HepG2 (cell line): ENCODE data around the gene SMAP2. TPM values are rescaled to one million over a fixed set of nuclear protein-coding genes. Genes with fewer than 3 reads are reported as not detected.

Source experiments
- ARNT ChIP-seq: fragments of 450-650 bp; IDR thresholded peaks from 2 replicates; pipeline ENCODE4 v1.6.1; 2017
- ISL2 ChIP-seq: sonication (generic); formaldehyde crosslinking; IDR thresholded peaks from 2 replicates; pipeline ENCODE4 v1.5.0; 2020; ENCODE audit warnings: missing genetic modification reagents
- JDP2 ChIP-seq: sonication (generic); formaldehyde crosslinking; IDR thresholded peaks from 2 replicates; pipeline ENCODE4 v1.8.1; 2022; ENCODE audit warnings: missing genetic modification reagents, borderline replicate concordance
- MAFK ChIP-seq, 2 experiments: IDR thresholded peaks in 1 of 2; conservative IDR thresholded peaks in 1 of 2; 2 replicates each; pipeline ENCODE4 v1.6.1; 2011; ENCODE audit warnings: improper control_type of control experiment in 2 of 2, low read length in 2 of 2
- MEIS2 ChIP-seq: sonication (generic); formaldehyde crosslinking; IDR thresholded peaks from 2 replicates; pipeline ENCODE4 v1.9.0; 2021; ENCODE audit warnings: mild to moderate bottlenecking, missing genetic modification reagents
- NONO ChIP-seq, 2 experiments: fragments of 450-650 bp in 1 of 2; sonication (generic) in 1 of 2; formaldehyde crosslinking in 1 of 2; IDR thresholded peaks in 1 of 2; conservative IDR thresholded peaks in 1 of 2; 2 replicates each; pipeline versions ENCODE4 v1.6.1 to v1.8.0; 2017 to 2022; ENCODE audit warnings: mild to moderate bottlenecking in 1 of 2, missing genetic modification reagents in 1 of 2, moderate library complexity in 1 of 2
- ONECUT2 ChIP-seq: sonication (generic); formaldehyde crosslinking; IDR thresholded peaks from 2 replicates; pipeline ENCODE4 v1.4.0; 2020; ENCODE audit warnings: missing genetic modification reagents
- PCBP2 ChIP-seq: fragments of 200-400 bp; formaldehyde crosslinking; optimal IDR thresholded peaks from 2 replicates; pipeline ENCODE3; 2018; ENCODE audit warnings: low read length, low read depth; ENCODE audit not compliant: poor library complexity, severe bottlenecking
- RAD21 ChIP-seq: fragments of 450-650 bp; formaldehyde crosslinking; IDR thresholded peaks from 2 replicates; pipeline ENCODE4 v1.5.0; 2020; ENCODE audit warnings: mild to moderate bottlenecking
- RARG ChIP-seq: sonication (generic); formaldehyde crosslinking; IDR thresholded peaks from 2 replicates; pipeline ENCODE4 v1.4.0; 2020; ENCODE audit warnings: low read depth, mild to moderate bottlenecking, missing genetic modification reagents
- RXRB ChIP-seq: IDR thresholded peaks from 2 replicates; pipeline ENCODE4 v1.6.1; 2016; ENCODE audit warnings: borderline replicate concordance, missing genetic modification reagents, missing compliant biosample characterization
- SMC3 ChIP-seq: IDR thresholded peaks from 2 replicates; pipeline ENCODE4 v1.6.1; 2011; ENCODE audit warnings: low read length, improper control_type of control experiment
- ZBTB3 ChIP-seq: sonication (generic); formaldehyde crosslinking; IDR thresholded peaks from 2 replicates; pipeline ENCODE4 v1.4.0; 2020; ENCODE audit warnings: low read depth, mild to moderate bottlenecking, moderate library complexity, missing genetic modification reagents, borderline replicate concordance
- ZKSCAN1 ChIP-seq: fragments of 150-350 bp; IDR thresholded peaks from 2 replicates; pipeline ENCODE4 v1.6.1; 2014; ENCODE audit warnings: low read length
- ZNF329 ChIP-seq: sonication (generic); formaldehyde crosslinking; IDR thresholded peaks from 2 replicates; pipeline ENCODE4 v1.9.0; 2021; ENCODE audit warnings: low read depth, mild to moderate bottlenecking, missing genetic modification reagents
- ZNF335 ChIP-seq: sonication (generic); formaldehyde crosslinking; IDR thresholded peaks from 2 replicates; pipeline ENCODE4 v1.4.0; 2020; ENCODE audit warnings: missing genetic modification reagents
- polyA plus RNA-seq, 8 experiments: library from polyadenylated mRNA; depleted of rRNA in 3 of 8; stranded (reverse) in 7 of 8; unstranded in 1 of 8; fragments of >200 nt; fragmentation: Illumina TruSeq in 4 of 8; extraction: Trizol in 4 of 8; gene quantifications; 2 replicates each; pipeline versions ENCODE4 v1.2.1 to v1.2.3, GENCODE V29; 2011 to 2016; ENCODE audit warnings: low read depth in 4 of 8, missing spikeins in 1 of 8, mixed read lengths in 1 of 8; ENCODE audit not compliant: insufficient read depth in 1 of 8
- total RNA-seq, 5 experiments: library from RNA; depleted of rRNA; stranded (reverse); fragments of >200 nt; fragmentation: Illumina TruSeq; extraction: Trizol; gene quantifications; 2 replicates each; pipeline ENCODE4 v1.2.3, GENCODE V29; 2016; ENCODE audit warnings: low read depth in 1 of 5
- TF ChIP-seq, protein P1 (sequence below): sonication (generic); formaldehyde crosslinking; IDR thresholded peaks from 2 replicates; pipeline ENCODE4 v1.4.0; 2020; ENCODE audit warnings: missing genetic modification reagents
- TF ChIP-seq, protein P2 (sequence below): sonication (generic); formaldehyde crosslinking; IDR thresholded peaks from 2 replicates; pipeline ENCODE4 v1.8.1; 2023; ENCODE audit warnings: mild to moderate bottlenecking, missing genetic modification reagents
- TF ChIP-seq, protein P3 (sequence below): sonication (generic); formaldehyde crosslinking; IDR thresholded peaks from 2 replicates; pipeline ENCODE4 v1.9.0; 2021; ENCODE audit warnings: missing genetic modification reagents, borderline replicate concordance
- TF ChIP-seq, protein P4 (sequence below): sonication (generic); formaldehyde crosslinking; IDR thresholded peaks from 2 replicates; pipeline ENCODE4 v1.4.0; 2020; ENCODE audit warnings: missing genetic modification reagents

SMAP2 gene
- total and polyA plus RNA-seq, 2 of the 13 experiments (the other 11 are each of a cell fraction or from before 2014, with no cell fraction given) = 19.0 to 22.3 TPM

DNA sequence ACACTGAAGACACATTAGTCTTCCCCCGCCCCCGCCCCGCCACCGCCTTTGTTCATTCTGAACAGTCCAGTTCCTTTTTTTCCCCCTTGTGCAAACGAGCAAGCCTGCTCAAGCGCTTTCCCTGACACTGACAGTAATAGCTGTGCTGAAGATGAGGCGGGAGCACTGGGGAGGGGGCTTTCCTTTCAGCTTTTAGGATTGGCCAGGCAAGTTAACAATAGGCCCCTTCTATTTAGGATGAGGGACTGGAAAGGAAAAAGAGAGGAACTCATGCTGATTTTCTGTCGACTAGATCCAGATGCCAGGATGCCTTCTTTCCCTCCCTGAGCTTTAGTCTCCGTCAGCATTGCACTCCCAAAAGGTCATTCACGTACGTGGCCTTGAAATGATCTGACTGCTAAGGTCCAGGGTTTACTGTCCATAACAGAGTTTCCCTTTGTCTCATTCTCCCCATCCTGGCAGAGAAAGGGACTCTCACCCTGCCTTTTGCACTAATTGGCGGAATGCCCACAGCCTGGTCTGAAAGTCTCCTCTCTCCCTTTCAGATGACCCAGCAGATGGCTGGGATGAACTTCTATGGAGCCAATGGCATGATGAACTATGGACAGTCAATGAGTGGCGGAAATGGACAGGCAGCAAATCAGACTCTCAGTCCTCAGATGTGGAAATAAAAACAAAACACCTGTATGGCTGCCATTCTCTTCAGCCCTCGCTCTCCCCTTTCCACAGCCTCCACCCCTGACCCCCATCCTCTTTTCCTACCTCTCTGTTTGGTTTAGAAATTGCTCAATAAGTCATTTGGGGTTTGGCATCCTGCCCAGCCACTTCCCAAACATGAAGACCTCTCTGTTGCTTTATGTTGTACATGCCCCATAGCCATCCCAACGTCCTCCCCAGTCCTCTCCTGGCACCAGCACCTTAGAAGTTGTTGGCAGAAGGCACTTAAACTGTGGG is 48.2 kb downstream of the SMAP2 start (continued):
- TF ChIP-seq, protein P1, sequence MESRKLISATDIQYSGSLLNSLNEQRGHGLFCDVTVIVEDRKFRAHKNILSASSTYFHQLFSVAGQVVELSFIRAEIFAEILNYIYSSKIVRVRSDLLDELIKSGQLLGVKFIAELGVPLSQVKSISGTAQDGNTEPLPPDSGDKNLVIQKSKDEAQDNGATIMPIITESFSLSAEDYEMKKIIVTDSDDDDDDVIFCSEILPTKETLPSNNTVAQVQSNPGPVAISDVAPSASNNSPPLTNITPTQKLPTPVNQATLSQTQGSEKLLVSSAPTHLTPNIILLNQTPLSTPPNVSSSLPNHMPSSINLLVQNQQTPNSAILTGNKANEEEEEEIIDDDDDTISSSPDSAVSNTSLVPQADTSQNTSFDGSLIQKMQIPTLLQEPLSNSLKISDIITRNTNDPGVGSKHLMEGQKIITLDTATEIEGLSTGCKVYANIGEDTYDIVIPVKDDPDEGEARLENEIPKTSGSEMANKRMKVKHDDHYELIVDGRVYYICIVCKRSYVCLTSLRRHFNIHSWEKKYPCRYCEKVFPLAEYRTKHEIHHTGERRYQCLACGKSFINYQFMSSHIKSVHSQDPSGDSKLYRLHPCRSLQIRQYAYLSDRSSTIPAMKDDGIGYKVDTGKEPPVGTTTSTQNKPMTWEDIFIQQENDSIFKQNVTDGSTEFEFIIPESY = 0 out of 2 replicates have a peak, but pooled peaks have one; percentile 28
- TF ChIP-seq JDP2 (CRISPR knock-in tag) (no peak; the same call in 1 of the 2 replicates), MEIS2 (peak; percentile 72), RARG (CRISPR knock-in tag) (peak; percentile 40; the same call in 1 of the 2 replicates), ISL2 (CRISPR knock-in tag) (peak; percentile 88), ONECUT2 (CRISPR knock-in tag) (peak; percentile 47), ZKSCAN1 (no peak), PCBP2 (no peak), ZBTB3 (CRISPR knock-in tag) (0 out of 2 replicates have a peak, but pooled peaks have one; percentile 38), NONO (IDR thresholded peaks at IDR 0.05) (no peak), NONO (CRISPR knock-in tag; conservative IDR thresholded peaks at IDR 0.05) (peak; percentile 91), ZNF335 (CRISPR knock-in tag) (0 out of 2 replicates have a peak, but pooled peaks have one; percentile 36), ZNF329 (CRISPR knock-in tag) (no peak), MAFK (conservative IDR thresholded peaks at IDR 0.05 in 1 of 2, IDR thresholded peaks at IDR 0.05 in 1 of 2; ENCODE audit: low read length in 2 of 2) (peak; percentile 29 to 47; a peak in 2 of 4 replicates), RAD21 (peak; percentile 8; the same call in 1 of the 2 replicates), SMC3 (no peak), ARNT (no peak), RXRB (CRISPR knock-in tag) (peak; percentile 100)
- TF ChIP-seq, protein P2, sequence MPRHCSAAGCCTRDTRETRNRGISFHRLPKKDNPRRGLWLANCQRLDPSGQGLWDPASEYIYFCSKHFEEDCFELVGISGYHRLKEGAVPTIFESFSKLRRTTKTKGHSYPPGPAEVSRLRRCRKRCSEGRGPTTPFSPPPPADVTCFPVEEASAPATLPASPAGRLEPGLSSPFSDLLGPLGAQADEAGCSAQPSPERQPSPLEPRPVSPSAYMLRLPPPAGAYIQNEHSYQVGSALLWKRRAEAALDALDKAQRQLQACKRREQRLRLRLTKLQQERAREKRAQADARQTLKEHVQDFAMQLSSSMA (CRISPR knock-in tag) = peak; percentile 98
- TF ChIP-seq, protein P3, sequence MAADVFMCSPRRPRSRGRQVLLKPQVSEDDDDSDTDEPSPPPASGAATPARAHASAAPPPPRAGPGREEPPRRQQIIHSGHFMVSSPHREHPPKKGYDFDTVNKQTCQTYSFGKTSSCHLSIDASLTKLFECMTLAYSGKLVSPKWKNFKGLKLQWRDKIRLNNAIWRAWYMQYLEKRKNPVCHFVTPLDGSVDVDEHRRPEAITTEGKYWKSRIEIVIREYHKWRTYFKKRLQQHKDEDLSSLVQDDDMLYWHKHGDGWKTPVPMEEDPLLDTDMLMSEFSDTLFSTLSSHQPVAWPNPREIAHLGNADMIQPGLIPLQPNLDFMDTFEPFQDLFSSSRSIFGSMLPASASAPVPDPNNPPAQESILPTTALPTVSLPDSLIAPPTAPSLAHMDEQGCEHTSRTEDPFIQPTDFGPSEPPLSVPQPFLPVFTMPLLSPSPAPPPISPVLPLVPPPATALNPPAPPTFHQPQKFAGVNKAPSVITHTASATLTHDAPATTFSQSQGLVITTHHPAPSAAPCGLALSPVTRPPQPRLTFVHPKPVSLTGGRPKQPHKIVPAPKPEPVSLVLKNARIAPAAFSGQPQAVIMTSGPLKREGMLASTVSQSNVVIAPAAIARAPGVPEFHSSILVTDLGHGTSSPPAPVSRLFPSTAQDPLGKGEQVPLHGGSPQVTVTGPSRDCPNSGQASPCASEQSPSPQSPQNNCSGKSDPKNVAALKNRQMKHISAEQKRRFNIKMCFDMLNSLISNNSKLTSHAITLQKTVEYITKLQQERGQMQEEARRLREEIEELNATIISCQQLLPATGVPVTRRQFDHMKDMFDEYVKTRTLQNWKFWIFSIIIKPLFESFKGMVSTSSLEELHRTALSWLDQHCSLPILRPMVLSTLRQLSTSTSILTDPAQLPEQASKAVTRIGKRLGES (CRISPR knock-in tag) = 0 out of 2 replicates have a peak, but pooled peaks have one; percentile 56
- TF ChIP-seq, protein P4, sequence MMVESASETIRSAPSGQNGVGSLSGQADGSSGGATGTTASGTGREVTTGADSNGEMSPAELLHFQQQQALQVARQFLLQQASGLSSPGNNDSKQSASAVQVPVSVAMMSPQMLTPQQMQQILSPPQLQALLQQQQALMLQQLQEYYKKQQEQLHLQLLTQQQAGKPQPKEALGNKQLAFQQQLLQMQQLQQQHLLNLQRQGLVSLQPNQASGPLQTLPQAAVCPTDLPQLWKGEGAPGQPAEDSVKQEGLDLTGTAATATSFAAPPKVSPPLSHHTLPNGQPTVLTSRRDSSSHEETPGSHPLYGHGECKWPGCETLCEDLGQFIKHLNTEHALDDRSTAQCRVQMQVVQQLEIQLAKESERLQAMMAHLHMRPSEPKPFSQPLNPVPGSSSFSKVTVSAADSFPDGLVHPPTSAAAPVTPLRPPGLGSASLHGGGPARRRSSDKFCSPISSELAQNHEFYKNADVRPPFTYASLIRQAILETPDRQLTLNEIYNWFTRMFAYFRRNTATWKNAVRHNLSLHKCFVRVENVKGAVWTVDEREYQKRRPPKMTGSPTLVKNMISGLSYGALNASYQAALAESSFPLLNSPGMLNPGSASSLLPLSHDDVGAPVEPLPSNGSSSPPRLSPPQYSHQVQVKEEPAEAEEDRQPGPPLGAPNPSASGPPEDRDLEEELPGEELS (CRISPR knock-in tag) = peak; percentile 81; the same call in 1 of the 2 replicates
